Endometrium (tissue), 2 donors: ENCODE results near the gene SNX5.
"Not testable (repeated sequence)": the region's sequence is repeated elsewhere in the genome, so short reads cannot be mapped to it uniquely, and the experiment has no call there.

Experiments used
- FAIRE-seq: peaks from 2 replicates; lab custom pipeline; 2012; peaks lifted over from hg19 to GRCh38; lab: Jason Lieb, UNC
- donor health status: control.
- donor health status: control.

Gene SNX5

DNA sequence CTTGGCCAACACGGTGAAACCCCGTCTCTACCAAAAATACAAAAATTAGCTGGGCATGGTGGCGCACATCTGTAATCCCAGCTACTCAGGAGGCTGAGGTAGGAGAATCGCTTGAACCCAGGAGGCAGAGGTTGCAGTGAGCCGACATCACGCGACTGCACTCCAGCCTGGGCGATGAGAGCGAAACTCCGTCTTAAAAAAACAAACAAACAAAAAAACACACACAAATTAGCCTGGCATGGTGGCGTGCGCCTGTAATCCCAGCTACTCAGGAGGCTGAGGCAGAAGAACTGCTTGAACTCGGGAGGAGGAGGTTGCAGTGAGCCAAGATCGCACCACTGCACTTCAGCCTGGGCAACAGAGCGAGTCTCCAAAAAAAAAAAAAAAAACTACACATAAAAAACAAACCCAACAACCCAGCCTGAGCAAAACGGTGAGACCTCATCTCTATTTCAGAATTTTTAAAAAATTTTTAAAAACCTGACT, 8.2 kb downstream of the SNX5 start:
- not testable (repeated sequence) for FAIRE-seq

- FAIRE-seq: no peak
Observed at GRCh38 chr20:17959257-17959627, 9.4 kb downstream of the SNX5 start.

- no peak for FAIRE-seq
Observed at GRCh38 chr20:17958373-17959256, 10.0 kb downstream of the SNX5 start.

DNA sequence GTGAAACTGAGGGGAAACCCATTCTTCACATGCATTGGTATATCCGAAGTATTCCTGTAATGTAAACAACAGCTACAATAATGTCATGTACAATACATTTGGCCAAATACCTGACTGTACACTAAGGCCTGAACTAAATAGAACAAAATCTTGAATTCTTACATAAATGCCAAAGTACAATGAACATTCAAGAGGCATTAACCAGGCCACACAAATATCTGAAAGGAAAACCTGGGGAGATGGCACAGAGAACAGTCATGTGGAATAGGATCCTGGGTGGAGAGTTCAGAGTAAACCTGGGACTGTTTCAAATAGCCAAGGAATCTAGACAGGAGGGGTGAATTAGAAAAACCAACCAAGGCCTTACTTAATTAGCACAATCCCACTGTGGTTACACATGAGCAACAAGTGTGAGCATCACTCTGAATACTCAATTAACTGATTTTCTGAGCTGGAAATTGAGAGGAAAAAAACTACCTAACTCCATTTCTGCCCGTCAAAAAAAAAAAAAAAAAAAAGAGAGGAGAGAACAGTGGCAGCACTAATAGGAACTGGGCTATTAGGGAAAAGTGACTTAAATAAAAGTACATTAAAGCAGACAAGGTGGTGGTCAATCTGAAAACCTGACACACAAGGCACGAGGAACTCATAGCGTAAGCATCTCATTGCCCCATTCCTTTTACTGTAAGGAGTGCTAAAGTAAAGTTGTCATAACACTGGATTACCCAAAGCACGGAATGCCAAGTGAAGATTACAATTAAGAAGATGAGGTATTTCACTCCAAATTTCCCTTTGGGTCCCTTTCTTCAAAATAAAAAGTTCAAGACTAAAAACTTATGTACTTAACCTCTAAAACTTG, 10.9 kb downstream of the SNX5 start:
- no peak for FAIRE-seq

GRCh38 chr20:17956099-17956685, 12.4 kb downstream of the SNX5 start:
- FAIRE-seq: no peak

GRCh38 chr20:17955302-17955701, 13.3 kb downstream of the SNX5 start:
- no peak for FAIRE-seq

GRCh38 chr20:17953935-17954334, 14.7 kb downstream of the SNX5 start:
- FAIRE-seq: no peak

DNA sequence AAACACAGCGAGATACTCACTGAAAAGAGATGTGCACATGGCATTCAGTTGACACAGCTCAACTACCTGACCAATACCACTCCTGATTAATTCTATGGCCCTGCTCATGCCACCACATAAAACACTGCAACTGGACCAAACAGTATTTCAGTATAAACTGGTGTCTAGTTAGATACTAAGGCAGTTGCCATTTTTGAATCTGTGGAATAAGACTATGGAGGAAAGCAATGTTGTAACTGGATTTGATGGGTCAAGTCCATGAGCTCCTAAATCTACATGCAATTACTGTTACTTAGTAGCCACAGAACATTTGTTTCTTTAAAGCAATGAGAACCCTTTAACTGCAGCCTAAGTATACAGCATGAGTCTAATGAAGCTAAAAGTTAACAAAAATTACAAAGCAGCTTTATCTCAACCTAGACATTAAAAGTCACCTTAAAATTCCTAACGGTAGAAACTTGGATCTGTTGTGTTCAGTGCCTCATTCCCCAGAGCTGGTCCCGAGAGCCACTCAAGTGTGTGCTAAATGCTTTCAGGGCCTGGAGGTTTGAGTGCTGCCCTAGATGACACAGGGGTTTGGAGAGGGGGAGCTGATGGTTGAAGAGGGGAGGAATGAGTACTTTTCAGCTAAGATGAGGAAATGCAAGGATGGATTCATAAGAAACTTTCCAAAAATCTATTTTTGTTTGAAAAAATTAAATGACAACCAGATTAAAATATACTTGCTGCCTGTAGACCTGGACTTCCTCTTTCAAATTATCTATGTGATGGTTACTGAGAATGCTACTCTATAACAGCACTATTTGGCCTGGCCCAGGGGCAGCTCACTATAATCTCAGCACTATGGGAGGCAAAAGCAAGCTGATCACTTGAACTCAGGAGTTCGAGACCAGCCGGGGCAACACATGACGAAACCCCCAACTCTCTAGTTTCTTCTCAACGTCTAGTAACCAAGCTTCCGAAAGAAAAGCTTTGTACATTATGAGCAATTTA, 15.6 kb downstream of the SNX5 start:
- no peak for FAIRE-seq

DNA sequence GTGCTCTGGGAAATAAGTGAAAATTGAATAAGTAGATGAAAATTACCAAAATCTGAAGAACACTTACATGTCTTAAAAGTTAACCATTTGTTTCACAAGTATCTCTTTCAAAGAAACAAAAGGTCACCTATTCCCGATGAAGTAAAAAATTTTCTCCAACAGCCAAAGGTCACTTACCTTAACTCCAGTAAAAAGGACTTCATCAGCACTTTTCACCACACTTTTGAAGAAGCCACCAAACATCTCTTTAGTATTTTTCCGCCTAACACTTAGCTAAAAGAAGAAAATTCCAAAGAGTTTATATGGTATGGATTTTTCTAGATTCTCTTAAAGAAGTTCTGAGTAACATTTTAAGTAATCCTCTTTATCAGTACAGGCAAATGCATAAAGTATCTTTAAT, 17.3 kb downstream of the SNX5 start:
- no peak for FAIRE-seq

DNA sequence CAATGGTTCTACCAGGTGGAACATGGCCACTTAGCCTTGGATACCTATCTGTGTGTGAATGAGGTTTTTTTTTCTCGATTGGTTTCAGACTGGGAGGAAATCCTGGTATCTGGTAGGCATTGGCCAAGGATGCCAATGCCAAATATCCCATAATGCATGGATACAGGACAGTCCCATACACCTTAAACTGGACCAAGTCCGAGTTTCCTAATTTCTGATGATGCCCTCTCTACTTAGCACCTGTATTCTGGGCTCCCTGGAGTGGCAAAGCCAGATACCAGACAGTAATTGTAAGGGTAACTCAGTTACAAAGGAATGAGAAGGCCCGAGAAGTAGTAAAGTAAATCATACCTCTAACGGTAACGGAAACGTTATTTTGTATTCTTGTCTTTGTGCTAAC, 17.9 kb downstream of the SNX5 start:
- FAIRE-seq: no peak

DNA sequence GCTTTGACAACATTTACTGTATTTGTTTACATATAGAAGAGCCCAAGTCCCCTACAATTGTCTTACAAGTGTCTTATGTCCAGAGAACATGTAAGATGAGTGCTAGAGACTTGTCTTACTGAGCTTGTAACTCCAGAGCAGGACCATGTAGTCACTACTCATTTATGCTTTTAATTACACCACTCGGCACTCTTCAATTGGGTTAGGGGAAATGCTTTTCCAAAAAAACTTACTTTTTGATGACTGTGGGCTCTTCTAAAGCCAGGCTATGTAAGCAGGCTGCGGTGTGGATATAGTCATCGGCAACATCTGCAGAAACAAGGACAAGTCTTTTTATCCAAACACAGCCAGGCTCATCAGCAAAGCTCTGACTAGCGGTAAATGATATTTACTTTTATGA, 18.7 kb downstream of the SNX5 start:
- no peak for FAIRE-seq

DNA sequence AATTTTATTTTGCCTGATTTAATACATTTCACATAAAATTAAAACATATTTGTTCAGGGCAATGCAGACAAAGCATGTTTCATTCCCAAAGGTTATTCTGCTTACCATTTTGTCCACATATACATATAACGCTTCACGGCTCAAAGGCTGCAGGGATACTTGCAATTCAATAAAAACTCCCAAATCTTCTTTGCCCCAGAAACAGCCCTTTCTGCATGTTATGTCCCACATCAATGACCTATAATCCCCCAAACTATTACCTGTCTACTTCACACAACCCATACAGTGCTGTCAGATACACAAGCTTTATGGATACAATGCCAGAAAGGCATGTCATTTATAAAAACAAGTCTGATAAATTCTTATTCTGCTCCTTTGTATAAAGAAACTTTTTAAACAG, 20.2 kb downstream of the SNX5 start:
- FAIRE-seq: no peak

- no peak for FAIRE-seq
Observed at GRCh38 chr20:17947474-17947815, 21.1 kb downstream of the SNX5 start.

GRCh38 chr20:17946572-17947473, 21.8 kb downstream of the SNX5 start:
- no peak for FAIRE-seq

GRCh38 chr20:17946040-17946439, 22.6 kb downstream of the SNX5 start:
- FAIRE-seq: no peak

DNA sequence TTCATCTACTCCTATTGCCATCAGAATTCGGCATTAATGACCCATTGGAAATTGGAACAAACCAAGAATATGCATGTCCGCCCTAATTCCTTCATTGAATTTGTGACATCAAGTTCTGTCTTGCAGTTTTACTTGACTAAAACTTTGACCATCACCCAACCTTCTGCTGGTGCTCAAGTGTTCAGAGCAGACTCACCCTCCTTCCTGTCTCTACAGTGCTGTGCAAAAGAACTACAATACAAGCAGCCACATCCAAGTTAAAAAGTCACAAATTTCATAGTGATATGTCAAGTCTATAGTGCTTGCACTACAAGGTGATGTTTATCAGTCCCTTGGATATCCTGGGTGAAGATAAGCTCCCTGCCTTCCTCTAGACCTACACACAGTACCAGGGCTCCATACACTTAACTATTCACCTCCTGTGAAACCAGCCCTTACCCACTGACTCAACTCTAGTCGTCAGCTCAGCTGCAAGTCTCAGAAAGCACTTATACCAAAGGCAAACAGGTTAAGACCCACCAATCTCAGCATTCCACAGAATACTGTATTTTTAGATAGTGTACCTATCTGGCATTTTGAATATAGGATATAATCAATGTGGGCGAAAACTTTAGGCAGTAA, 23.6 kb downstream of the SNX5 start:
- FAIRE-seq: no peak

- no peak for FAIRE-seq
Observed at GRCh38 chr20:17943343-17943742, 25.3 kb downstream of the SNX5 start.

GRCh38 chr20:17941826-17942196, 26.8 kb downstream of the SNX5 start:
- no peak for FAIRE-seq

DNA sequence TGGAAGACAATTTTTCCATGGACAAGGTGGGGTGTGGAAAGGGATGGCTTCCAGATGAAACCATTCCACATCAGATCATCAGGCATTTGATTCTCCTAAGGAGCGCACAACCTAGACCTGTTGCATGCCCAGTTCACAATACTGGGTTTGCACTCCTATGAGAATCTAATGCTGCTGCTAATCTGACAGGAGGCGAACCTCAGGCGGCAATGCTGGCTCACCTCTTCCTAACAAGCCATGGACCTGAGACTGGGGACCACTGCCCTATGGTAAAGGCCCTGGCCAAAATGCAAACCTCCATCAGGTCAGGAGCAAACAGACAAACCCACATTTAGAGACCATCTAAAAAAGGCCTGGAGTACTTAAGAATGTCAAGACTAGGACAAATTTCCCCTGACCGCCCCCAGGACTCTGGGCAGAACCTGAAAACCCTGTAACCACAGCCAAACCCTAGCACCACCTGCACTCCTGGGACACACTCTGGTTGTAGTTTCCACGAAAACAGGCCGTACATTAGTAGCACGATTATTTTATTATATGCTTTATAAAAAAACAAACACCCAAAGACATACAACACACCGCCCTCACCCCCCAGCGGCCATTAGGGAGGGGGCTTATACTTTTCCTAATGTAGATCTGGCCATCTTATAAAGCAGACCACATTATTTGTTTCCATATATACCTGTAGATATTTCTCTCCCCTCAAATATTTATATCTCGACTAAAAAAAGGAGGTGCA, 27.3 kb downstream of the SNX5 start:
- no peak for FAIRE-seq
